GM23338 (cell line): ENCODE results near the gene ZNF324. TPM values are rescaled to one million over a fixed set of nuclear protein-coding genes. Genes with fewer than 3 reads are reported as not detected.

Source experiments
- ATAC-seq: fragments of 200-7000 bp; cut with Tn5 transposase; 3 replicates; pipeline ENCODE4 v1.9.1; 2020
- DNase-seq: peaks from one replicate; pipeline ENCODE4 v3.0.0-alpha.2; 2015; ENCODE audit warnings: low spot score
- H2AFZ ChIP-seq: fragments of 200-600 bp; sonication (generic); 2 replicates; pipeline ENCODE4 v1.8.0; 2016; ENCODE audit warnings: antibody characterized with exemption, mild to moderate bottlenecking, moderate library complexity
- H3F3A ChIP-seq: fragments of 200-600 bp; sonication (generic); replicated peaks from 2 replicates; pipeline ENCODE4 v1.8.0; 2017; ENCODE audit warnings: antibody characterized with exemption, mixed run types, low read depth
- H3K27ac ChIP-seq: fragments of 200-600 bp; sonication (generic); 2 replicates; pipeline ENCODE4 v1.6.1; 2016; ENCODE audit warnings: low read depth
- H3K27me3 ChIP-seq: fragments of 200-600 bp; sonication (generic); 2 replicates; pipeline ENCODE4 v1.8.0; 2016; ENCODE audit warnings: mild to moderate bottlenecking, mixed run types, moderate library complexity; ENCODE audit not compliant: insufficient read depth
- H3K36me3 ChIP-seq: fragments of 200-600 bp; sonication (generic); 2 replicates; pipeline ENCODE4 v1.8.0; 2016; ENCODE audit warnings: mild to moderate bottlenecking; ENCODE audit not compliant: insufficient read depth
- H3K4me1 ChIP-seq: fragments of 200-600 bp; sonication (generic); 2 replicates; pipeline ENCODE4 v1.8.0; 2016; ENCODE audit warnings: mild to moderate bottlenecking, moderate library complexity; ENCODE audit not compliant: insufficient read depth
- H3K4me2 ChIP-seq: fragments of 200-600 bp; sonication (generic); 2 replicates; pipeline ENCODE4 v1.7.1; 2017; ENCODE audit warnings: mixed run types
- H3K4me3 ChIP-seq: fragments of 200-600 bp; sonication (generic); 2 replicates; pipeline ENCODE4 v1.6.1; 2016; ENCODE audit warnings: mixed run types
- H3K79me2 ChIP-seq: fragments of 200-600 bp; sonication (generic); replicated peaks from 2 replicates; pipeline ENCODE4 v1.8.0; 2017; ENCODE audit warnings: mild to moderate bottlenecking; ENCODE audit not compliant: insufficient read depth
- H3K9me2 ChIP-seq: fragments of 200-600 bp; sonication (generic); 2 replicates; pipeline ENCODE4 v1.8.0; 2017; ENCODE audit not compliant: insufficient read depth
- H4K20me1 ChIP-seq: fragments of 200-600 bp; sonication (generic); replicated peaks from 2 replicates; pipeline ENCODE4 v1.8.0; 2017; ENCODE audit warnings: mild to moderate bottlenecking; ENCODE audit not compliant: insufficient read depth
- H3K27ac Mint-ChIP-seq: 2 replicates; pipeline ENCODE4 v1.8.0; 2020; ENCODE audit warnings: inconsistent platforms, mild to moderate bottlenecking, moderate library complexity, mixed read lengths
- H3K27me3 Mint-ChIP-seq: 3 replicates; pipeline ENCODE4 v1.8.0; 2022; ENCODE audit warnings: low read depth, mild to moderate bottlenecking, moderate library complexity, mixed read lengths, inconsistent platforms; ENCODE audit not compliant: insufficient read depth, poor library complexity
- H3K36me3 Mint-ChIP-seq: 3 replicates; pipeline ENCODE4 v1.8.0; 2021; ENCODE audit warnings: low read depth, mild to moderate bottlenecking, inconsistent platforms, moderate library complexity, mixed read lengths
- H3K4me1 Mint-ChIP-seq: 3 replicates; pipeline ENCODE4 v1.8.0; 2020; ENCODE audit warnings: mild to moderate bottlenecking, inconsistent platforms, mixed read lengths
- H3K4me3 Mint-ChIP-seq: 3 replicates; pipeline ENCODE4 v1.8.0; 2021; ENCODE audit warnings: moderate library complexity, mild to moderate bottlenecking, inconsistent platforms, mixed read lengths
- H3K9me3 Mint-ChIP-seq: 3 replicates; pipeline ENCODE4 v1.8.0; 2020; ENCODE audit warnings: moderate library complexity, mild to moderate bottlenecking, inconsistent platforms, mixed read lengths
- CREB1 ChIP-seq: fragments of 250-450 bp; sonication (Bioruptor Pico); IDR thresholded peaks from 2 replicates; pipeline ENCODE4 v1.5.0; 2020; ENCODE audit warnings: low read depth, mild to moderate bottlenecking, moderate library complexity
- ETS1 ChIP-seq: IDR thresholded peaks from 2 replicates; pipeline ENCODE4 v1.6.1; 2016; ENCODE audit warnings: antibody characterized with exemption
- EZH2 ChIP-seq: fragments of 200-600 bp; sonication (generic); IDR thresholded peaks from one replicate; pipeline ENCODE4 v1.8.0; 2017; ENCODE audit warnings: antibody characterized with exemption, mild to moderate bottlenecking, low read depth; ENCODE audit not compliant: unreplicated experiment
- EZH2phosphoT487 ChIP-seq: fragments of 200-600 bp; sonication (generic); IDR thresholded peaks from one replicate; pipeline ENCODE4 v1.8.1; 2018; ENCODE audit warnings: antibody characterized with exemption; ENCODE audit not compliant: unreplicated experiment
- JUNB ChIP-seq: IDR thresholded peaks from one replicate; pipeline ENCODE4 v1.6.1; 2016; ENCODE audit warnings: antibody characterized with exemption; ENCODE audit not compliant: unreplicated experiment
- NANOG ChIP-seq: IDR thresholded peaks from 2 replicates; pipeline ENCODE4 v1.6.1; 2016; ENCODE audit warnings: antibody characterized with exemption, borderline replicate concordance
- POLR2AphosphoS5 ChIP-seq: IDR thresholded peaks from 2 replicates; pipeline ENCODE4 v1.6.1; 2016; ENCODE audit warnings: antibody characterized with exemption, low read depth
- STAT1 ChIP-seq: IDR thresholded peaks from one replicate; pipeline ENCODE4 v1.6.1; 2016; ENCODE audit warnings: antibody characterized with exemption; ENCODE audit not compliant: unreplicated experiment
- ZNF114 ChIP-seq: fragments of 250-450 bp; sonication (Bioruptor Pico); IDR thresholded peaks from 2 replicates; pipeline ENCODE4 v1.5.0; 2020; ENCODE audit warnings: mild to moderate bottlenecking, moderate library complexity
- ZNF331 ChIP-seq: fragments of 250-450 bp; sonication (Bioruptor Pico); IDR thresholded peaks from 2 replicates; pipeline ENCODE4 v1.5.0; 2020; ENCODE audit warnings: low read depth, mild to moderate bottlenecking, moderate library complexity
- polyA plus RNA-seq: library from polyadenylated mRNA; unstranded; fragments of >200 nt; fragmentation: Nextera tagmentation; extraction: Ambion mirVana; gene quantifications from 2 replicates; pipeline ENCODE4 v1.2.1, GENCODE V29; 2016
- total RNA-seq: library from RNA; depleted of rRNA; stranded (reverse); fragments of >200 nt; shearing (Covaris generic); gene quantifications from 2 replicates; pipeline ENCODE4 v1.2.3, GENCODE V29; 2014
- TF ChIP-seq, protein P1 (sequence below): fragments of 250-450 bp; sonication (Bioruptor Pico); IDR thresholded peaks from 2 replicates; pipeline ENCODE4 v1.5.0; 2020; ENCODE audit warnings: mild to moderate bottlenecking, moderate library complexity

ZNF324 gene
- total and polyA plus RNA-seq, 2 experiments from 2014 or later = 3.9 to 15.0 TPM

GRCh38 chr19:58450856-58451357, 16.0 kb upstream of the ZNF324 start (continued):
- TF ChIP-seq ETS1 (no peak), POLR2AphosphoS5 (no peak)

DNA sequence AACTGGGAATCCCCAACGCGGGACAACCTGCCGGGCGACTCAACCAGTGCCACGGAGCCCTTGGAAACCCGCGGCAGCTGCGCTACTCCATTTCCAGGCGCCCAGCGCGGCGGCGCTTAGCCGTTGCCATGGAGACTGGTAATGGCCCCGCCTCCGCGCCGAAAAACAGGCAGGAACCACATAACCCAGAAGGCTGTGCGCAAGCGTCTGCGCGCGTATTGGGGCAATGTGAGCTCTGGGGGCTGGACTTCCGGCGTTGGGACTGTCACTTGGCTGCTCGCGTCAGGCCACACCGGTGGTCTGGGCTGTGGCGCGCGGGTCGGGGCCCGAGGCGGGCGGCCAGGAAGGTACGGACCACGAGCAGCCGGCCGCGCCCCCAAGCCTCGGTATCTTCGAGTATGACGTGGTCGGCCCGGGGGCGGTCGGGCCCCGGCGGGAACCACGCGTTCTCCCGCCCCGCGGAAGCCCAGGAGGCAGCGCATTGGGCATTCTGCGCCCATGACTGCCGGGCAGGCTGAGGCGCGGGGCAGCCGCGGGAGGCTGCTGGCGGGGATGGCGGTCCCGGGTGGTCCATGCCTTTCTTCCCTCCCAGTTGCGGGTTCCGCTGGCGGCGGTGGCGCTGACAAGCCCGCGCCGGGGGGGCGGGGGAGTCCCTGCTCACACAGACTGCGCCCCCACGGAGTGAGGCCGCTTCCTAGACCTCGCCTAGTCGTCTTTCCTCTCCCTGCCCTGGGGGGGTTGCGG, 15.3 kb upstream of the ZNF324 start, which contains the start of gene ZNF324B:
TSS of gene ZNF324B (plus strand) at position 265 of the 744 bp plus-strand sequence. CDS start 2,080 bp downstream, outside the sequence.
- Mint-ChIP-seq H3K27me3 (peaks cover 26% of the 10 kb centered on the region), H3K36me3 (peaks cover 21% of the 10 kb centered on the region), H3K4me3 (peak within 1 kb of the TSS; percentile 82), H3K4me1 (peaks cover 5% of the 10 kb centered on the region; the same call in 2 of the 3 replicates), H3K9me3 (peaks cover 44% of the 10 kb centered on the region), H3K27ac (no peak within 1 kb of the TSS)
- peak within 1 kb of the TSS; percentile 90 for H3K4me2 ChIP-seq
- no peaks in the 10 kb centered on the region; the same call in 1 of the 2 replicates for H3K36me3 ChIP-seq
- H3F3A ChIP-seq = 0 out of 2 replicates have a peak, but pooled peaks cover 3% of the 10 kb centered on the region
- H3K27me3 ChIP-seq = peaks cover 20% of the 10 kb centered on the region
- 0 out of 2 replicates have a peak, but pooled peaks cover 6% of the 10 kb centered on the region for H3K9me2 ChIP-seq
- peak; percentile 99 for ATAC-seq
- H3K27ac ChIP-seq = no peak within 1 kb of the TSS
- H2AFZ ChIP-seq = peak within 1 kb of the TSS; percentile 99
- TF ChIP-seq JUNB (no peak), CREB1 (CRISPR knock-in tag) (peak; percentile 62; the same call in 1 of the 2 replicates), ETS1 (peak; percentile 91), NANOG (no peak), POLR2AphosphoS5 (peak; percentile 76), STAT1 (no peak)
- no peaks in the 10 kb centered on the region for H4K20me1 ChIP-seq
- peak; percentile 99 for DNase-seq
- H3K4me1 ChIP-seq = no peaks in the 10 kb centered on the region; the same call in 1 of the 2 replicates
- peak within 1 kb of the TSS; percentile 77 for H3K4me3 ChIP-seq
- no peaks in the 10 kb centered on the region for H3K79me2 ChIP-seq

- Histone ChIP-seq H3K4me2 (no peak overlapping the region), H2AFZ (no peak overlapping the region), H4K20me1 (no peaks in the 10 kb centered on the region), H3K27ac (no peak overlapping the region), H3K4me1 (no peaks in the 10 kb centered on the region; the same call in 1 of the 2 replicates), H3K9me2 (no peaks in the 10 kb centered on the region), H3K27me3 (peaks cover 20% of the 10 kb centered on the region), H3K4me3 (no peak overlapping the region), H3F3A (0 out of 2 replicates have a peak, but pooled peaks cover 3% of the 10 kb centered on the region), H3K36me3 (no peaks in the 10 kb centered on the region), H3K79me2 (no peaks in the 10 kb centered on the region)
- Mint-ChIP-seq H3K27me3 (peaks cover 22% of the 10 kb centered on the region), H3K9me3 (peaks cover 24% of the 10 kb centered on the region), H3K4me1 (peaks cover 5% of the 10 kb centered on the region; the same call in 2 of the 3 replicates), H3K27ac (no peak overlapping the region), H3K36me3 (peaks cover 13% of the 10 kb centered on the region), H3K4me3 (no peak overlapping the region)
- DNase-seq (no peak), ATAC-seq (no peak)
- no peak for TF ChIP-seq ZNF331
- TF ChIP-seq ZNF114 (CRISPR knock-in tag) = no peak
- no peak for TF ChIP-seq POLR2AphosphoS5
- no peak for TF ChIP-seq EZH2
- TF ChIP-seq, protein P1, sequence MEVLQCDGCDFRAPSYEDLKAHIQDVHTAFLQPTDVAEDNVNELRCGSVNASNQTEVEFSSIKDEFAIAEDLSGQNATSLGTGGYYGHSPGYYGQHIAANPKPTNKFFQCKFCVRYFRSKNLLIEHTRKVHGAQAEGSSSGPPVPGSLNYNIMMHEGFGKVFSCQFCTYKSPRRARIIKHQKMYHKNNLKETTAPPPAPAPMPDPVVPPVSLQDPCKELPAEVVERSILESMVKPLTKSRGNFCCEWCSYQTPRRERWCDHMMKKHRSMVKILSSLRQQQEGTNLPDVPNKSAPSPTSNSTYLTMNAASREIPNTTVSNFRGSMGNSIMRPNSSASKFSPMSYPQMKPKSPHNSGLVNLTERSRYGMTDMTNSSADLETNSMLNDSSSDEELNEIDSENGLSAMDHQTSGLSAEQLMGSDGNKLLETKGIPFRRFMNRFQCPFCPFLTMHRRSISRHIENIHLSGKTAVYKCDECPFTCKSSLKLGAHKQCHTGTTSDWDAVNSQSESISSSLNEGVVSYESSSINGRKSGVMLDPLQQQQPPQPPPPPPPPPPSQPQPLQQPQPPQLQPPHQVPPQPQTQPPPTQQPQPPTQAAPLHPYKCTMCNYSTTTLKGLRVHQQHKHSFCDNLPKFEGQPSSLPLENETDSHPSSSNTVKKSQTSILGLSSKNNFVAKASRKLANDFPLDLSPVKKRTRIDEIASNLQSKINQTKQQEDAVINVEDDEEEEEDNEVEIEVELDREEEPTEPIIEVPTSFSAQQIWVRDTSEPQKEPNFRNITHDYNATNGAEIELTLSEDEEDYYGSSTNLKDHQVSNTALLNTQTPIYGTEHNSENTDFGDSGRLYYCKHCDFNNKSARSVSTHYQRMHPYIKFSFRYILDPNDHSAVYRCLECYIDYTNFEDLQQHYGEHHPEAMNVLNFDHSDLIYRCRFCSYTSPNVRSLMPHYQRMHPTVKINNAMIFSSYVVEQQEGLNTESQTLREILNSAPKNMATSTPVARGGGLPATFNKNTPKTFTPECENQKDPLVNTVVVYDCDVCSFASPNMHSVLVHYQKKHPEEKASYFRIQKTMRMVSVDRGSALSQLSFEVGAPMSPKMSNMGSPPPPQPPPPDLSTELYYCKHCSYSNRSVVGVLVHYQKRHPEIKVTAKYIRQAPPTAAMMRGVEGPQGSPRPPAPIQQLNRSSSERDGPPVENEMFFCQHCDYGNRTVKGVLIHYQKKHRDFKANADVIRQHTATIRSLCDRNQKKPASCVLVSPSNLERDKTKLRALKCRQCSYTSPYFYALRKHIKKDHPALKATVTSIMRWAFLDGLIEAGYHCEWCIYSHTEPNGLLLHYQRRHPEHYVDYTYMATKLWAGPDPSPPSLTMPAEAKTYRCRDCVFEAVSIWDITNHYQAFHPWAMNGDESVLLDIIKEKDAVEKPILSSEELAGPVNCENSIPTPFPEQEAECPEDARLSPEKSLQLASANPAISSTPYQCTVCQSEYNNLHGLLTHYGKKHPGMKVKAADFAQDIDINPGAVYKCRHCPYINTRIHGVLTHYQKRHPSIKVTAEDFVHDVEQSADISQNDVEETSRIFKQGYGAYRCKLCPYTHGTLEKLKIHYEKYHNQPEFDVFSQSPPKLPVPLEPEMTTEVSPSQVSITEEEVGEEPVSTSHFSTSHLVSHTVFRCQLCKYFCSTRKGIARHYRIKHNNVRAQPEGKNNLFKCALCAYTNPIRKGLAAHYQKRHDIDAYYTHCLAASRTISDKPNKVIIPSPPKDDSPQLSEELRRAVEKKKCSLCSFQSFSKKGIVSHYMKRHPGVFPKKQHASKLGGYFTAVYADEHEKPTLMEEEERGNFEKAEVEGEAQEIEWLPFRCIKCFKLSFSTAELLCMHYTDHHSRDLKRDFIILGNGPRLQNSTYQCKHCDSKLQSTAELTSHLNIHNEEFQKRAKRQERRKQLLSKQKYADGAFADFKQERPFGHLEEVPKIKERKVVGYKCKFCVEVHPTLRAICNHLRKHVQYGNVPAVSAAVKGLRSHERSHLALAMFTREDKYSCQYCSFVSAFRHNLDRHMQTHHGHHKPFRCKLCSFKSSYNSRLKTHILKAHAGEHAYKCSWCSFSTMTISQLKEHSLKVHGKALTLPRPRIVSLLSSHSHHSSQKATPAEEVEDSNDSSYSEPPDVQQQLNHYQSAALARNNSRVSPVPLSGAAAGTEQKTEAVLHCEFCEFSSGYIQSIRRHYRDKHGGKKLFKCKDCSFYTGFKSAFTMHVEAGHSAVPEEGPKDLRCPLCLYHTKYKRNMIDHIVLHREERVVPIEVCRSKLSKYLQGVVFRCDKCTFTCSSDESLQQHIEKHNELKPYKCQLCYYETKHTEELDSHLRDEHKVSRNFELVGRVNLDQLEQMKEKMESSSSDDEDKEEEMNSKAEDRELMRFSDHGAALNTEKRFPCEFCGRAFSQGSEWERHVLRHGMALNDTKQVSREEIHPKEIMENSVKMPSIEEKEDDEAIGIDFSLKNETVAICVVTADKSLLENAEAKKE (CRISPR knock-in tag) = no peak
- TF ChIP-seq EZH2phosphoT487 = no peak
Measured at GRCh38 chr19:58453743-58454142, 13.1 kb upstream of the ZNF324 start.
